MCF 10A (cell line): Measurements from ENCODE around the gene TPM4. TPM values are rescaled to one million over a fixed set of nuclear protein-coding genes. Genes with fewer than 3 reads are reported as not detected.
A peak's percentile ranks its signal among the peaks of the same experiment; 100 is the strongest.

Experiments
- BruUV-seq: library from RNA; stranded (reverse); fragments of 400-500 nt; replicated peaks from 2 replicates; lab custom pipeline; 2021; lab: Mats Ljungman, UMichigan
- CTCF ChIA-PET: fragments of 300-600 bp; sonication (Branson Sonifier 250); formaldehyde crosslinking; extraction: SDS; loops from one replicate; lab custom pipeline; 2021; ENCODE audit warnings: antibody characterized with exemption, inconsistent platforms; lab: Yijun Ruan, JAX
- POLR2A ChIA-PET: fragments of 300-600, 350-650 bp; sonication (Branson Sonifier 250); formaldehyde crosslinking; extraction: SDS; loops from one replicate; lab custom pipeline; 2020; ENCODE audit warnings: antibody characterized with exemption, inconsistent platforms; lab: Yijun Ruan, JAX
- DNase-seq: peaks from one replicate; pipeline ENCODE4 v3.0.0-alpha.2; 2018; ENCODE audit not compliant: unreplicated experiment
- H3K27ac Mint-ChIP-seq: one replicate; pipeline ENCODE4 v1.8.0; 2022; ENCODE audit warnings: mild to moderate bottlenecking, low read depth, mixed read lengths; ENCODE audit not compliant: unreplicated experiment
- H3K27me3 Mint-ChIP-seq: one replicate; pipeline ENCODE4 v1.8.0; 2022; ENCODE audit warnings: mixed read lengths; ENCODE audit not compliant: insufficient read depth, unreplicated experiment
- H3K36me3 Mint-ChIP-seq: one replicate; pipeline ENCODE4 v1.8.0; 2022; ENCODE audit warnings: mild to moderate bottlenecking, moderate library complexity, mixed read lengths; ENCODE audit not compliant: insufficient read depth, unreplicated experiment
- H3K4me1 Mint-ChIP-seq: one replicate; pipeline ENCODE4 v1.8.0; 2022; ENCODE audit warnings: mixed read lengths; ENCODE audit not compliant: insufficient read depth, unreplicated experiment
- H3K4me3 Mint-ChIP-seq: one replicate; pipeline ENCODE4 v1.8.0; 2022; ENCODE audit warnings: mild to moderate bottlenecking, moderate library complexity, mixed read lengths; ENCODE audit not compliant: unreplicated experiment
- H3K9me3 Mint-ChIP-seq: one replicate; pipeline ENCODE4 v1.8.0; 2022; ENCODE audit warnings: mixed read lengths; ENCODE audit not compliant: unreplicated experiment
- CTCF ChIP-seq: fragments of 200-600 bp; IDR thresholded peaks from one replicate; pipeline ENCODE4 v1.8.0; 2022; ENCODE audit warnings: antibody characterized with exemption, mild to moderate bottlenecking; ENCODE audit not compliant: unreplicated experiment
- intact Hi-C: fragments of 100-400 bp; cut with micrococcal nuclease; formaldehyde crosslinking; loops from 2 replicates; pipeline ENCODE4 v1.14.1; 2022
- total RNA-seq: library from RNA; stranded (reverse); gene quantifications from 2 replicates; pipeline ENCODE4 v1.2.3, GENCODE V29; 2022

Gene TPM4
- total RNA-seq, 1 experiment from 2014 or later: 355 TPM

- Mint-ChIP-seq H3K4me3 (no peak overlapping the region), H3K27me3 (no peaks in the 10 kb centered on the region), H3K9me3 (peaks cover 12% of the 10 kb centered on the region), H3K27ac (no peak overlapping the region), H3K36me3 (peaks cover 31% of the 10 kb centered on the region), H3K4me1 (no peaks in the 10 kb centered on the region)
- intact Hi-C loops: no loop called here
- no peak for TF ChIP-seq CTCF
- ChIA-PET POLR2A (no interaction called here), CTCF (interaction anchor here (0.5 to 0.6 kb wide), 2 partner anchors 24 to 25 kb away, joined by 4 to 5 read pairs; partner anchors contain the start of gene RAB8A)
- BruUV-seq: no TSS peak
- DNase-seq: no peak
These were observed 59.3 kb downstream of the TPM4 start for GRCh38 chr19:16135430-16136127.

DNA sequence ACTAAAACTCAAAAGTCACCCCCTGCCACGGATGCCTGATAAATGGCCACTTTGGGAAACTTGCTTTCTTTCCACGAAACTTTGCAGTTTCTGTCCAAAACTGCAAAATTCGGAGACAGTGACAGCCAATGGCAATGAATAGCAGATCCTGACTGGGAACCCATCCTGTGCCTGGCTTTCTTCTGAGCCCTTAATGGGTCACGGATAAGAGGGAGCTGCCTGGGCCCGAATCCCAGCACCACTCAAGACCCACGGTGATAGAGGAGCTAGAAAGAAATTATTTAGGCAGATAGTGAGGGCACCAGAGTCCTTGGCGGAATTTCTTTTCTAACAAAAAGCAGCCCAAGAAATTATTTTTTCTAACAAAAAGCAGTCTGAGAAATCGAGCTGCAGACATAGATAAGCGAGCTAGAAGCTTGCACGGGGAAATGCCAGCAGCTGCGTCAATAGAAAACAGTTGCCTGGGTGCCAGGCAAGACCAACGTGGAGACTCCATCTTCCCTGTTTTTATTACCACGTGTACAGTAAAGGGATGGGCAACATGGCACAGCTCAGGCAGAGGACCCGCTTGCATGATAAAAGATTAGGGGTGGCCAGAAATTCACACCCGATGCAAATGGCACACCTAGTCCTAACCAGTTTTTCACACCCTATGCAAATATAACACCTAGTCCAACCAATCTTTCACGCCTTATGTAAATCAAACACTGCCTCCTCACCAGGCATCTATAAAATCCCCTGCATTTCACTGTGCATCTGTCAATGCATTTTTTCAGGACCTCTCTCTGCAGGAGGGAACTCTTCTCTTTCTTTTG is 60.1 kb downstream of the TPM4 start:
- peaks cover 25% of the 10 kb centered on the region for H3K36me3 Mint-ChIP-seq
- TF ChIP-seq CTCF: no peak
- CTCF ChIA-PET: interaction anchor here (0.6 kb wide), 1 partner anchor 26 kb away, joined by 4 read pairs; no protein-coding TSS in a partner anchor

DNA sequence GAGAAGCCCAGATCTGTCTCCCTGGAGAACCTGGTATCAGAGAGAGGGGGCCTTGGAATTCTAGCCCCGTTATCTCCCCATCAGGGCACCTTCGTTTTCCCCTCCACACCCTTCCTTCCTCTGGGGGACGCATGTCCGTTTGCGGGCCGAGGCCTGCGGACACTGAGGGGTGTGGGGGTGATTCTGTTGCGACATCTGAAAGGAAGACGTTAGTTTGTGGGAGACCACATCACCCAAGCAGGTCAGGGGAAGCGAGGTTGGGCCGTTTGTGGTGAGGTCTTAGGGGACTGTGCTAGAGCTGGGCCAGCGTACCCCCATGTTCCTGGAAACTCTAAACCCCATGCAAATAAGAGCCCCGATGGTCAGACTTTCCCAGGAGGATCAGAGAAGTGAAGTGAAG is 63.5 kb downstream of the TPM4 start:
- Mint-ChIP-seq H3K9me3 (no peaks in the 10 kb centered on the region), H3K27me3 (no peaks in the 10 kb centered on the region), H3K4me1 (peaks cover 12% of the 10 kb centered on the region), H3K36me3 (no peaks in the 10 kb centered on the region), H3K4me3 (no peak overlapping the region), H3K27ac (no peak overlapping the region)
- TF ChIP-seq CTCF: no peak
- no TSS peak for BruUV-seq
- POLR2A ChIA-PET: no interaction called here
- intact Hi-C loops: no loop called here
- CTCF ChIA-PET: interaction anchor here (1.0 kb wide), 1 partner anchor 98 kb away, joined by 4 read pairs; no protein-coding TSS in a partner anchor
- no peak for DNase-seq

More for the DNA sequence above, 60.1 kb downstream of the TPM4 start:
- POLR2A ChIA-PET: no interaction called here
- BruUV-seq: TSS peak; percentile 7
- DNase-seq: no peak
- no peaks in the 10 kb centered on the region for H3K27me3 Mint-ChIP-seq
- H3K4me1 Mint-ChIP-seq: no peaks in the 10 kb centered on the region
- H3K4me3 Mint-ChIP-seq: no peak overlapping the region
- no peak overlapping the region for H3K27ac Mint-ChIP-seq
- intact Hi-C loops: no loop called here
- H3K9me3 Mint-ChIP-seq: peaks cover 6% of the 10 kb centered on the region

DNA sequence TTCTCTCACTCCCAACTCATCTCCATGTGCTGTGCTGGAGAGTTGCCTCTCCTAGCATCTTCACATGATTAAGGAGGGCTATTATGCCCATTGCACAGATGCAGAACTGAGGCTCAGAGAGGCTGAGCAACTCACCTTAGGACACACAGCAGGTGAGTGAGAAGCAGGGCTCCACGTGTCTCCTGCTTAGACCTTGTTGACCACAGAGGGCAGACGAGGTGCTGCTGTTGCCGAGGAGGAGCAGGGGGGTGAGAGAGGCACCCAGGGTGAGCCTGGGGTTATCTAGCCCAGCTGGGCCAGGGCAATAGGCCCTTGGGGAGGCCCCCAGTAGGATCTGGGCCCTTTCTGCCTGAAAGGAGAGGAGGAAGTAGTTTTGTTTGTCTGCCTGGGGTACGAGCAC is 64.7 kb downstream of the TPM4 start:
- DNase-seq: no peak
- Mint-ChIP-seq H3K9me3 (no peaks in the 10 kb centered on the region), H3K27me3 (no peaks in the 10 kb centered on the region), H3K27ac (no peak overlapping the region), H3K36me3 (no peaks in the 10 kb centered on the region), H3K4me3 (no peak overlapping the region), H3K4me1 (peaks cover 12% of the 10 kb centered on the region)
- BruUV-seq: no TSS peak
- ChIA-PET CTCF (interaction anchor here (0.6 kb wide), 1 partner anchor 40 kb away, joined by 3 read pairs; no protein-coding TSS in a partner anchor), POLR2A (interaction anchor here (0.6 to 0.9 kb wide), 2 partner anchors 66 to 946 kb away, joined by 3 read pairs; no protein-coding TSS in a partner anchor)
- TF ChIP-seq CTCF: no peak
- intact Hi-C loops: no loop called here
